ENCODE measurements around the gene USP17L30.
"Not testable (repeated sequence)": the region's sequence is repeated elsewhere in the genome, so short reads cannot be mapped to it uniquely, and the experiment has no call there.

DNA sequence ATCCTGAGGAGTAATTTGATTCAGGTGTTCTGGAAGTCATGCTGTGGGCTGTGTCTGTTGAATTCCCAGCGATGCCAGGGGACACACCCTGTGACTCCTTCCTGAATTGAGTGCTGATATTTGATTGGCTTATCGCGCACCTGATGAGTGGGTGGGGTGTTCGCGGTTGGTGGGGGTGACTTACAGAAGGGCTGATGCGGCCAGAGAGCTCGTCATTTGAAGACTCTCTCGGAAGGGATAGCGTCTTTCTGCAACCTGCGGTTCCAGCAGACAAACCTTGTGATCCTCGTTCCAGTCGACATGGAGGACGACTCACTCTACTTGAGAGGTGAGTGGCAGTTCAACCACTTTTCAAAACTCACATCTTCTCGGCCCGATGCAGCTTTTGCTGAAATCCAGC is 9.6 kb upstream of the USP17L30 start, which contains the start of gene USP17L29:
- TF ChIP-seq WIZ (CRISPR knock-in tag; IDR thresholded peaks at IDR 0.05); ETV6 (CRISPR knock-in tag; conservative IDR thresholded peaks at IDR 0.05); ZNF350 (CRISPR knock-in tag; IDR thresholded peaks at IDR 0.05; ENCODE audit: borderline replicate concordance, low read depth); HES4 (CRISPR knock-in tag; IDR thresholded peaks at IDR 0.05; ENCODE audit: borderline replicate concordance); CTCF (CRISPR knock-in tag; IDR thresholded peaks at IDR 0.05): not testable (repeated sequence)

Measured in HepG2 (cell line).